NCI-H2029 treated with DMSO at 0.1 percent for 48 hours (cell line): ENCODE measurements around the gene ANKRD13B.

Source experiments
- DNase-seq: peaks from one replicate; lab custom pipeline; 2025; lab: John Stamatoyannopoulos, UW

ANKRD13B gene

DNA sequence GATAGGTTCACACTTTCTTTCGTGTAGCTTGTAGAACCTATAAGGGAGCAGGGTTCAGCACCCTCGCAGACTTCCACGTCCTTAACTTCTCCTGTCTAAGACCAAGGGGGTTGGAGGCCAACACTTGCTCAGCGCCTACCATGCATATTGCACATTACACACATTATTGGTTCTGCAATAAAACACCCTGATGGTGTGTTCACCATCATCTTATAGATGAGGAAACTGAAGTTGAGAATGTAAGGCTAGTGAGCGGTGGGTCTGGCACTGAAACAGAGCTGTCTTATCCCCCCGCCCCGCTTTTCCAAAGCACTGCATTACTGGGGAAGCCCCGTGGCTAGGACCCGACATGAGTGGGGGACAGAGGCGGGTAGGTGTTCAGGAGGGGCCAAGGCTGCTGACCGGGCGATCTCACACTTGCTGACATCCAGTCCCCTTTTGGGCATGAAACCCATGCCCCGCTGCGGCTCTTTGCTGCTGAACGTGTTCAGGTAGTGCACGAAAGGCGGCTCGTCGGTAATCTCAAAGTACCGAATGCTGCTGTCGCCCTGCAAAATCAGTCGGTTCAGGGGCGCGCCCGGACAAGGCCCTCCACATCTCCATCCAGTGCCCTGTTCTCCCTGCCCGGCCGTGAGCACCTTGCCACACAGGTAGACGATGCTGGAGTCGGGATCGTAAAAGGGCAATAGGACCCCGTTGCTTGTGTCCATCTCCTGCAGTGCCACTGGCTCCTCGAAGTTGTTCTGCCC, 23.5 kb downstream of the ANKRD13B start:
- no peak for DNase-seq

DNA sequence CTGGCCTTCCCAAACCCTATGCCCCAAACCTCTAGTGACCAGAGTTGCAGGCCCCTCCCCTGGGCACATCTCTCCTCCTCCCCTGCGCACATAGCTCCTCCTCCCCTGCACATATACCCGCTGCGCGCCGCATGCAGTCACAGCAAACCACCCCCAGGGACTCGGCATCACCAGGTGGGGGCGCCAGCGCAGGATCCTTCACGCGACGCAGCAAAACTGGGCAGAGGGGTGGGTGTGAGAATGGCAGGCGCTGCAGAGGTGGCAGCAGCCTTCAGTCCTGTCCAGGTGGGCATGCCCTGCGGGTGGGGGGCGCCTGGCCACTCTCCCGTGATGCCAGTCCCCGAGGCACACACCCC, 24.2 kb downstream of the ANKRD13B start:
- peak; percentile 40 for DNase-seq

DNA sequence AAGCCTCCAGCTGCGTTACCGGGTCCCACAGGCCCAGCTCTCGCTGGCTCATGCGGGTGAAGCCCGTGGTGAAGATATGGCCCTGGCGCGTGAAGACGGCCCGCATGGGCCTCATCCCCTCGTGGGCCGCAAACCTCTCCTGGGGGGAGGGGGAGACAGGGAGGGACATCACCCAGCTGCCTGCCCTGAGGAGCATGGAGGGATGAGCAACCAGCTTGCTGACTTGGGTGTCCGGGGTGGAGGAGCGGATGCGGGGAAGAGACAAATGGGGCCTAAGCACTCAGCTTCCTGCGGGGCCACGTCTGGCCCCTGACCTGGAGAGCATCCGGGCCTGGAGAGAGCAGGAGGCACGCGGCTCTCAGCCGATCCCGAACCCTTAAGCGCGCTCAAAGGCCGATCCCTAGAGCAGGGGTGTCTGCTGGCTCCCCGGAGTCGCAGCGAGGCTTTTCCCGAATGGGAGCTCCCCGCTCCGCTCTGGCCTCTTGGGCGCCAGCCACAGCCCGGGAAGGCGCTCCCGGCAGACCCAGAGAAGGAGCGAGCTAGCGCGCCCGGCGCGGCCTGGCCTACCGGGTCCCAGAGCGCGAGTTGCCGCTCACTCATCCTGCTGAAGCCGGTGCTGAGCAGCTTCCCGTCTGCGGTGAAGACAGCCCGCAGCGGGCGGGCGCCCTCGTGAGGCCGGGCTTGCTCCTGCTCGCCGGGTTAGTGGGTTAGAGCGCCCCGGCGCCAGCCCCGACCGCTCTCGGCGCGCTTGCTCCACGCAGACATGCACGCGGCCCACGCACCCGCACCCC, 24.7 kb downstream of the ANKRD13B start:
- peak; percentile 13 for DNase-seq

DNA sequence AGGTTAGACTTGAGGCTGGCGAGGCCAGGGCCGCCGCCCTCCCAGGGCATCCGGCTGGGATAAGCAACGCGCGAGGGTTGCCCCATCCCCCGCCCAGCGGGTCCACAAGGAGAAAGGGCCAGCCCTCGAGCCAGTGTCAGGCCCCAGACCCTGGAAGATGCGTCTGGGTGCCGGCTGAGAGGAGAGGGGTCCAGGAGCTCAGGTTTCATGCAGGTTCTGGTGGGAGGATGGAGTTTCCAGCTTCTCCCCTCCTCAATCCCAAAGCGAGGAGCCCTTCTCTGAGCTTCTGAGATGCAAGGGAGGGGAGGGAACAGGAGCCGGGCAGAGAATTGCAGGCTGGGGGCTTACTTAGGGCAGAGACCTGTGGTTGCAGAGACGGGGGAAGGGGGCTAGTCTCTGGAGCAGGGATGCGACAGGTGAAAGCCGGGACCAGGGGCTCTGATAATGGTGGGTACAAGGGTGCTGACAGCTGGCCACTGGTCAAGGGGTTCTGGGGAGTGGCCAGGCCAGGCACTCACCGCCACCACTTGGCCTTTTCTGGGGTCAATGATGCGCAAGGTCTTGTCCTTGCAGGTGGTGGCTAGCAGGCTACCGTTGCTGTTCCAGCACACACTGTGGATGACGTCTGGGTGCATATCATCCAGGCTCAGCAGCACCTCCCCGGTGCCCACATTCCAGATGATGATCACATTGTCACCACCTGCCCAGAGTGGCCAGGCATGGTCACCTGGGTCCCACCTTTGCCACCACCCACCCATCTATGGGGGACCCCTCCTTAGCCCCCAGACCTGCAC, 25.5 kb downstream of the ANKRD13B start:
- no peak for DNase-seq

DNA sequence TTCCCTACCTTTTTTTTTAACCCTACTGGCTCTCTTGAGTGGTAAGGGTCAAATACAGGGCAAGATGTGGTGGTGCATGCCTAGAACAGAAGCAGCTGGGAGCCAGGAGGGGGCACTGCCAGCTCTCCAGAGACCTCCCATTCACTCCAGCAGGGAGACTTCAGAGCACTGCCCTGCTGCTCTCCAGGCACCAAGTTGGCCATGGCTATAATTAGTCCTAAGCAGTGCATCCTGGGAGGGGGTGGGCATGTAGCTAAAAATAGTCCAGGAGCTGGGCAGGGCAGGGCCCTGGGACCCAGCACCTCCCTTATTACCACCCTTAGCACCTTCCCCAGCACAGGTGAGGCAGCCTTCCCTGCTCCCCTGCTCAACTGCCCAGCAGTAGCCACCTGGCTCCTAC, 26.3 kb downstream of the ANKRD13B start:
- no peak for DNase-seq

DNA sequence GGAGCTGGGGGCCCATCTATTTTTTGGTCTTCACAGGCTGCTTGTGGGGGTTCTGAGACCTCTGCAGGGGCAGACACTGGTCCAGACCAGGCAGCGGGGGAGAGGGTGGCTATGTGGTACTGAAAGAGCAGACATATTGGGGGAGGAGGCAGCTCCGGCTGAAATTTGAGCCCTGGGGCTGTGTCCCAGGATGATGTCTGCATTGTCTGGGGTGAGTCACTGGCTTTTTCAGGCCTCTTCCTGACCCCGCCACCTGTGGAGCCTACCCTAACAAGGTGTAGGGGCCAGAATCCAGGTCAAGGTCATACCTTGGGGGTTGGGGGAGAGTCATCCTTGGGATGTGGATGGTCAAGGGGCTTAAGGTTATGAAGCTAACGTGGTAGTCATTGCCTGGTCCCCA, 27.3 kb downstream of the ANKRD13B start:
- DNase-seq, result no peak

DNA sequence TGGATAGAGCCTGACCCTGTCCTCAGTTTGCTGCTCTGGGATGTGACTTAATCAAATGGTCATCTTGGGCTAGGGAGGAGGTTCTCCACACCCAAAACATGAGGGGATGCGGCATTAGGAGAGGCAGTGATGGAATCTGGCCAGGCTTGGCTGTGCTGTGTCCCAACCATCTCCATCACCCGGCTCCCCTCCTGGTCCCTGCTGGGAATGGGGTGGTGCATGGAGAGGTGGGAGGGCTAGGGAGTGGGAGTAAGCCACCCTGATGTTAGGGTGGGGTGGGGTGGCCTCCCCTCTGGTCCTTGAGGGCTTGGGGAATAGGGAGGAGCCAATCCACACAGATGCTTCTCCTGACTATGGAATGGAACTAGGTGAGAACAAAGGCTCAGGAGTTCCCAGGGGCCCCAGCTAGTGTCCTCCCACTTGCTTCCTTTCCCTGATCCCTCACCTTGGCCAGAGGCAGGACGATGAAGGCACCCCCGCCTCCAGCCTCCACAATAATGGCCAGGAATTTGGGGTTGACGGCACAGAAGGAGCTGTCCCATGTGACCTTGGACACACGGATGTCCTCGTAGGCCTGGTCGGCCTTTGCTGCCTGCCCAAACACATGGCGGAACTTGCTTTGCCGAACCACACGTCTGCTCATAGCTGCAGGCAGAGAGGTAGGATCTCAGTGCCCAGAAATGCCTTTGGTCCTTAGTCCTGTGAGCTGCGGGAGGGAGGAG, 28.0 kb downstream of the ANKRD13B start:
- DNase-seq, result no peak

DNA sequence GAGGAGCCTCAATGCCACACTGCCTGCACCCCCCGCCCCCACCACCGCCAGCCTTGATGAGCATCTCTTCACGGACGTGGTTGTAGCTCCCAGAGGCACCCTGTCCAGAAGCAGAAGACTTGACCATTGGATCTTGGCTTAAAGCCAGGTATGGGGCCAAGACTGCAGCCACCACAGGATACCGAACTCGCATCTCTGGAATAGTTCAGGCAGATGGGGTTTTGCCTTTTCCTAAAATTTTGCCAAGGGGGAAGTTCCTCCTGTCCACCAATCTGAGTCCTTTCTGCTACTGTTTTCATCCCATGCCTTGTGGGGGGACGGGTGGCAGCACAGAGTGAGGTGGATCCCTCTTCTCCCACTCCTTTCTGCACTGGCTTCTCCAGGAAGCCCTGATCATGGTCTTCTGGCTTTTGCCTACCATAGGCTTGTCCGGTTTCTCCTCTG, 28.8 kb downstream of the ANKRD13B start:
- DNase-seq, result no peak

DNA sequence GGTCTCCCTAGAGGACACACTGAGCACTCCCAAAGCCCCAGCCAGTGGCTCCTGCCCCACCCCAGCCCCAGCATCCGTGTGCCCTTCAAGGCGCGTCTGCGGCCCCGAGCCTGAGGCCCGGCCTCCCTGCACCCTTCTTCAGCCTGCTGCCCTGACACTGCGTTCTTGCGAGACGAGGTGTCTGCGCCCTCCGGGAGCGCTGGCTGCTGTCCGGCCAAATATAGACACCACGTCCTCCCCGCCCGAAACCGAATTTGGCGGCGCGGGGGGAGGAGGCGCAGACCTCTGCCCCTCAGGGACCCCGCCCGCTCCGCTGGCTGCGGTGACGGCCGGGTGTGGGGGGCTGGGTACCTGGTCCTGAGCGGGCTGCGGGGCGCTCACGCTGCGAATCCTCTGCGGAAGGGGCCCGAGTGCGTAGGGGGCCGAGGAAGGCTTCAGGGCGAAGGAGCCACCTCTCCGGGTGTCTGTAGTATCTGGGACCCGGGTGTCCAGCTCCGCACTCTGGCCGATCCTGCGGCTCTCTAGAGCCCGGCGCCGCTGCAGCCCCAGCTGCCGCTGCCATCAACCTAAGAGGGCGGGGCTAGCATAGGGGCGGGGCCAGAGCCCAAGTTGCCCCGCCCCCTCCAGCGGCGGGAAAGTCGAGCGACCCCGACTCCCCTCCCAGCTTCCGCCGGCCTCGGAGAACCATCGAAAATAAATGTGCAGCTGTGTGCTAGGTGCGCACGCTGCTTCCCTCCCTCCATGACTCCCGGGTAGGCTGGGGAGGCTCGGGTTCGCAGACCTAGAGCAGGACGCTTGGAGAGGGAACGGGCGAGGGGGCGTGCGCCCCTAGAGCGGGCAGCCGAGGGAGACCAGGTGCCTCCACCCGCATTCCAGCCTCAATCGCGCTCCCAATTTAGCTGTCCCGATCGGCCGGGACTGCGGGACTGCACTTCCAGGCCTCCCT, 29.7 kb downstream of the ANKRD13B start, which contains the start of gene CORO6:
TSS of gene CORO6 (minus strand) at position 576 of the 946 bp plus-strand sequence. CDS start 1,491 bp downstream, outside the sequence.
- no peak for DNase-seq

DNA sequence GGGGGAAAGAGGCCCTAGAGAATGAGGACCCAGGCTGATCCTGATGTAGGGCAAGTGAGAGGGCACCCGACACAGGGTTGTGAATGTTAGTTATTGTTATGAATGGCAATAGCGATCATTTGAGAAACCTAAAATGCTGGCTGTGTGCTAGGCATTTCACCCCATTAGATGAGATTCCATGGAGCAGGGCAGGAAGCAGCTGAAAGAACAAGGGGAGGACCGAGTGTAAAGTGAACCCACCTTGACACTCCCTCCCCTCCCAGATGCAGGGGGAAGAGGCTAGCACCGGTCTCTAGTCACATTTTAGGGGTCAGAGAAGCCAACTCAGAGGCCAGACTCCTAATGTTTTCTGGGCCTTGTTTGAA, 30.3 kb downstream of the ANKRD13B start:
- no peak for DNase-seq

DNA sequence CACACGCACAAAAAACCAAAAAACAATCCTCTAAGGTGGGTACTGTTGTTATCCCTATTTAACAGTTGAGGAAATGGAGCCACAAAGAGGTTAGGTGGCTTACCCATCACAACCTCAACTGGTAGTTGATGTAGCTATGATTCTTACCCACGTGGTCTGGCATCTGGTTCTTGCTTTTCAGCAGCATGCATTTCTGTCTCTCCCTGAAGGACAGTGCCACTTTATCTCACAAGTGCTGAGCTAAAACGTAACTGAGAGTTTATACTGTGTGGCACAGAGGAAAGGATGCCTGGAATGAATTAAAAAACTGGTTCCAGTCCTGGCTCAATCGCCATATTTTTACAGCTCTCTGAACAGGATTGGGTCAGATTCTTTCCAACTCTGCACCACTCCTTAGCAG, 31.7 kb downstream of the ANKRD13B start:
- no peak for DNase-seq

DNA sequence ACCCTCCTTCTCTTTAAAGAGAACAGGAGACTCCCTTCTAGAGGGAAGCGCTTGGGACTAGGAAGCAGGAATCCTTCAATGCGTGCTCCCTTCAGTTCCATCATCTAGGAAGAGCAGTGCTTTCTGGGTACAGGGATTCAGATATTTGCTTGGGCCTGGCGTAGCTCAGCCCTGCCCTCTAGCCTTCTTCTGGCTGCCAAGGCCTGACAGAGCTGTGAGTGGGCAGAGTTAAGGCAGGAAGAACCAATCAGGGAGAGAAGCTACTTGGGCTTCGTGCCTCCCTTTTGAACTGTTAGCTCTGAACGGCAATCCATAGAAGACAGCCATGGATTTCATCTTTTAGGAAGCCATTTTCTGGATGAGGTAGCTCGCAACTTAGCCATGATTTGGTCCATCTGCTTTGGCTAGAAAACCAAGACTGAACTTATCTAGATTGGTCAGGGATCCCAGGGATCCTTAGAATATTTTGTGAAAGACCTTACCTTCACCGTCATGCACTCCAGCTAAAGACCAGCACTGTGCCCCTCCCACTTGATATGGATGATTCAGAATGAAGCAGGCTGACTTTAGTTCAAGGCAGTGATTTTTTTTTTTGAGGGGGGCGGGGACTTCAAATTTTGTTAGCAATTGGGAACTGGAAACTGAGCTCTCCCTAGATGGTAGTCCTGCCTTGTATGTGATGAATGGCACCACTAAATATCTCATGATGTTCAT, 32.3 kb downstream of the ANKRD13B start:
- DNase-seq, result no peak

DNA sequence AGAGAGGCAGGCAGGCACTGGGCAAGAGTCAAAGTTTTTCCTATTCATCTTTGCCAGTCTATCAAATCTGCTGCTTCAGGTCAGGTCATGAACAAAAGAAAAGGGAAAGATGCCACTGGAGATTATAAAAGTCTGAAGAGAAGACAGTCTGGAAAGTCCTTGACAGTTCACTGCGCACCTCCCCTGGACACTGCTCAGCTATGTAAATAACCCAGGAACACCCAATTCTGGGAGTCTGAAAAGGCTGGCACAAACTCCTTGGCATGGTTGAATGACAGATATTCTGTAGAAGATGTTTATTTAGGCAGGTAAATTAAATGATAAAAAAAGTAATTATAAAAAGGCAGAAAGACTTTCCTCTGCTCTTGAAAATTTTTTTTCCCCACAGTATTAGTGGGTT, 35.0 kb downstream of the ANKRD13B start:
- DNase-seq, result no peak

DNA sequence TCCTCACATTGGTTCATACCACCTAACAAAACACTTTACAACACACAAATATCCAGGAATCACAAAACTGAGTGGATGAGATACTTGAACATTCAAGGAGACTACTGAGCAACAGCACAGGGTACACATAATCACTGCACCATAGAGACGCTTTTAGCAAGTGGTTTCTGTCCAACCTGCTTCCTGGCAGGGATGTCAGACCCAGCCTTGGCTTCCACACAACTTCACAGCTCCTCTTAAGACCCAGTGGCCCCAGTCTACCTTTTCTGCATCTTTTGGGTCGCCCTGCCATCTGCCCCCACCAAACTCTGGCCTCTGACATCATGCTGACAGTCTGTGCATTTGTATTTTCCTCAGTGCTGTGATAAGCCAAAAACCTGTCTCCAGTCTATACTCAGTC, 35.7 kb downstream of the ANKRD13B start:
- DNase-seq, result no peak

DNA sequence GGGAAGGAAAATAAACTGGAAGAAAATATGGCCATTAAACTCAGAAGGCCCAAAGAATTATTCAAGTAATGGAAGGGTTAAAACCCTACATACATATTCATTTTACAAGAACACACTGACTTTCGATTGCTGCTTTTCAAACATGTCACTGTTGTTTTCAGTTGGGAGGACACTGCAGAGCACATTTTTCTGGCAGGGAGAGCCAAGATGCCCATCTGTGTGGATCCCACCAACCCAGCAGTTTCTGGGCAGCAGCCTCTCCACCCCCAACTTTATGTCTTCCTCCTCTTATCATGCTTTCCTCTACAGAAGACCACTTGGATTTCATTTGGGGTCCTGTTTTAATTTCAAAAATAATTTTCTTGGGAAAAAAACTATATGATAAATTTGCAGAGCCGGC, 36.9 kb downstream of the ANKRD13B start:
- no peak for DNase-seq

DNA sequence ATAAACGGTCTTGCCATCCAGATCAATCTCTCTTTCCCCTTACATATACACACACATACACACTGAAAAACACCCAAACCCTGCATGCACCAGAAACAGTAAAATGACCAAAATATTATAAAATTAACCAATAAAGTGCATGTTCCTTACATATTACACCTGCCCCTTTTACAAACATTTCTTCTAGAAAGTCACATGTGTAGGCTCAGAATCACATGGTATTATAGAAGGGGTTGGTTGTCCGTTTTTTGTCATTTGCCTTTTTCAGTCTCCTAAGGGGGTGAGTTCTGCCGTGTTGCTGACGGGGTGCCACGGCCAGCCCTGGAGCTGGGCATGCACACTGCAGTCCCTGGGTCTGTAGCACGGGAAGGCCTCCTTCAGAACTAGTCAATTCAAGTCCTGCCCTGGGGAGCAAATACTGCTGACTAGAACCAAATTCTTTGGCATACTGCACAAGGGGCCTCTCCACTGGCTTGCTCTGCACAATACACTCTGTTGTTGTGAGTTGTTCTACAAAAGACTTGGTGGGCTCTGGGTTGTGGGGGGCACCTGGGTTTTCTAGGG, 37.8 kb downstream of the ANKRD13B start:
- DNase-seq, result no peak

DNA sequence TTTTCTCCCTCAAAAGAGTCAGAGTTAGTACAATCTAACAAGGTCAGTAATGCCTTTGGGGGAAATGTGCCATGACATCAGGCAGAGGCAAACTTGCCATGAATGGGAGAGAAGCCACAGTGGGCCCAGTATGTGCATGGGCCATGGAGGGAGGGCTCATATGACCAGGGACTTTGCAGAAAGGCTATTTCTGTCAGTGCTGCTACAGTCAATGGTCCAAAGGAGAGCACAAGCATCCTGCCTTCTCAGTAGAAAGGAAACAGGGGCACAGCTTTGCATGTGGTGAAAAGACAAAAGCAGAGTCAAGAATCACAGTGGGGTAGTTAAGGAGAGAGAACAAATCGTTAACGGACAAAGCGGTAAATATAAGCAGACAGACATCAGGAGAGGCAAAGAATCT, 41.0 kb downstream of the ANKRD13B start:
- no peak for DNase-seq

DNA sequence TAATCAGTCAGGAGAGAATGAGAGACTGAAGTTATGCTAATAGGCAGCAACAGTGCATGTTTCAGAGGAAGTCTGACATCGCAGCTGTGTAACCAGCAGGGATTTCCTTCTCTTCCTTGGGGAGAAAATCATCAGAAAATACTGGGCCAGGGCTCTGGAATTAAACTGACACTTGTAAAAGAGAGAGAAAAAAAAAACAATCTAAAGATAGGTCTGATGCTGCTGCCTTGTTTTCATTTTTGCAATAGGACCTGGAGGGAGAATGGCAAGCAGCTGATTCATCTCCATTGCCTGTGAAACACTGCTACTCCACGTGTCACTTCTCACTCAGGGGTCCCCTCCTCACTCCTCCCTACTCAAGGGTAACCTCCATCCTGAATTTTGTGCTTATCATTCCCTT, 47.5 kb downstream of the ANKRD13B start:
- no peak for DNase-seq

DNA sequence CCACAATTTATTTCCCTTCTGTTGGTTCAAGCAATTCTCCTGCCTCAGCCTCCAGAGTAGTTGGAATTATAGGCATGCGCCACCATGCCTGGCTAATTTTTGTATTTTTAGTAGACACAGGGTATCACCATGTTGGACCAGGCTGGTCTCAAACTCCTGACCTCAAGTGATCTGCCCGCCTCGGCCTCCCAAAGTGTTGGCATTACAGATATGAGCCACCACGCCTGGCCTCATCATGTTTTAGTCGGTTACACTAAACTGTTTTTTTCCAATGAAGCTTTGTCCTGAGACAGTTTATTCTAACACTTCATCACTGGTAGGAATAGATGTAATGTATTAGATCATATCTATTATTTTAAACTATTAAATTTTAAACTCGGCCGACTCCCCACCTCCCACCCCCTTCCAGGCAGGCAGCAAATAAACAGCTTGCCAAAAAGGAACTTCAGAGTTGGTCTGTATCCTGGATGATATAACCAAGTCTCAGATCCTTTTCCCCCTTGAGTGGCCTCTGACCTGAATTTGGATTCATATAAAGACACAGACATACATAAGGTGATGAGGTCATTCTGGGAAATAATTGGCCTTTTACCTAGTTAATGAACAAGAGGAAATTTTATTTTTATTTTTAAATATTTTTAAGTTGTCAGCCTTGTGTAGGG, 48.2 kb downstream of the ANKRD13B start:
- DNase-seq, result no peak
